Renal cortex interstitium (tissue), 11 donors: ENCODE data around the gene TMPRSS12. TPM values are rescaled to one million over a fixed set of nuclear protein-coding genes. Genes with fewer than 3 reads are reported as not detected.
"Not testable (repeated sequence)": the region's sequence is repeated elsewhere in the genome, so short reads cannot be mapped to it uniquely, and the experiment has no call there.

Experiments used
- DNase-seq, 11 donors: peaks; one replicate each; pipeline ENCODE4 v3.0.0-alpha.2; 2013; ENCODE audit warnings: low read depth in 9 of 11, low spot score in 4 of 11; ENCODE audit errors: extremely low read depth in 1 of 11
- polyA plus RNA-seq, 3 donors: library from polyadenylated mRNA; unstranded; fragments of 120-200 nt; gene quantifications; one replicate each; pipeline ENCODE4 v1.2.1, GENCODE V29; 2013; ENCODE audit not compliant: insufficient read length in 3 of 3

TMPRSS12 gene
- polyA plus RNA-seq, 3 donors, result 0.09 to 0.12 TPM; not detected in 1

GRCh38 chr12:50923361-50924130, 80.8 kb downstream of the TMPRSS12 start:
- no peak for DNase-seq

GRCh38 chr12:50924131-50924438, 81.4 kb downstream of the TMPRSS12 start:
- DNase-seq, result peak in 2 of 11 donors; percentile 33 to 39

DNA sequence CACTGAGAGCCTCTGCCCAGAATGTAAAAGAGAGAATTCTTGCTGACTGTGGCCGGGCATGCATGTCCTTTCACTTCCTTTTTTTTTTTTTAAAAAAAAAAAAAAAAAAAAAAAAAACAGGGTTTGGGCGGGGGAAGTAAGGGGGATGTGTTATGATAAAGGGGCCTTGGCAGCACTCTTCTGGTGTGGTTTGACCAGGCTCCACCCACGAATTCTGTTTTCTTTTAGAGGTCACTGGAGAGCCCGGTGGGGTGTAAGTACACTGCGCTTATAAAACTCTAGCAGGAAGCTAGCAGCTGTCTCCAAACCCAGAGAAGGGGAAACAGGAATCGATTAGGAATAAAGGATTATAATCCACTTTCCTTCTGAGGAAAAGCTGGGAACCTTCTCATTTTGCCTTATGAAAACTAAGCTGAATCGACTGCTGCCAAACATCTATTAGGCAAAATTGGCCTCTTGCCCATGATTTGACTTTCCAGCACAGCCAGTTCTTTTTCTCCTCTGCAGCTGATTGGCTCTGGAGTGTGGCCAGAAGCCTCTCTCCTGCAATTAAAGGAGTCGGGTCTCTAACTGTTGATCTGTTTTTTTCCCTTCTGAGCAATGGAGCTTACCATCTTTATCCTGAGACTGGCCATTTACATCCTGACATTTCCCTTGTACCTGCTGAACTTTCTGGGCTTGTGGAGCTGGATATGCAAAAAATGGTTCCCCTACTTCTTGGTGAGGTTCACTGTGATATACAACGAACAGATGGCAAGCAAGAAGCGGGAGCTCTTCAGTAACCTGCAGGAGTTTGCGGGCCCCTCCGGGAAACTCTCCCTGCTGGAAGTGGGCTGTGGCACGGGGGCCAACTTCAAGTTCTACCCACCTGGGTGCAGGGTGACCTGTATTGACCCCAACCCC, 82.0 kb downstream of the TMPRSS12 start:
- DNase-seq, result peak; percentile 60 to 87 (median 78)

GRCh38 chr12:50925342-50925651, 82.6 kb downstream of the TMPRSS12 start:
- DNase-seq, result no peak

GRCh38 chr12:50925920-50926319, 83.2 kb downstream of the TMPRSS12 start:
- no peak for DNase-seq

- DNase-seq, result no peak
Observed at GRCh38 chr12:50926415-50926814, 83.7 kb downstream of the TMPRSS12 start.

- not testable (repeated sequence) for DNase-seq
Observed at GRCh38 chr12:50926932-50927331, 84.2 kb downstream of the TMPRSS12 start.

- no peak for DNase-seq
Observed at GRCh38 chr12:50927356-50927755, 84.6 kb downstream of the TMPRSS12 start.

DNA sequence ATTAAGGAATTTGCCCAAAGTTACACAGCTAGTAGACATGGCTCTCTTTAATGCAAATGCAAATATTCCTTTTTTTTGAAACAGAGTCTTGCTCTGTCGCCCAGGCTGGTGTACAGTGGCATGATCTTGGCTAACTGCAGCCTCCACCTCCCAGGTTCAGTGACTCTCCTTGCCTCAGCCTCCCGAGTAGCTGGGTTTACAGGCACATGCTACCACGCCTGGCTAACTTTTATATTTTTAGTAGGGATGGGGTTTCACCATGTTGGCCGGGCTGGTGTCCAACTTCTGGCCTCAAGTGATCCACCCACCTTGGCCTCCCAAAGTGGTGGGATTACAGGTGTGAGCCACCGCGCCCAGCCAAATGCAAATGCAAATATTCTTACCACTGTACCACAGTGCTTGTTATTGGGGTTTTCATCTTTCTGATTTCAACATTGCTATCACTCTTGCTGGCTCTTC, 85.1 kb downstream of the TMPRSS12 start:
- no peak for DNase-seq

GRCh38 chr12:50928392-50928791, 85.7 kb downstream of the TMPRSS12 start:
- DNase-seq, result no peak

- DNase-seq, result no peak
Observed at GRCh38 chr12:50929831-50930230, 87.1 kb downstream of the TMPRSS12 start.

- not testable (repeated sequence) for DNase-seq
Observed at GRCh38 chr12:50930477-50930876, 87.8 kb downstream of the TMPRSS12 start.

- DNase-seq, result no peak
Observed at GRCh38 chr12:50932787-50933280, 90.1 kb downstream of the TMPRSS12 start.

GRCh38 chr12:50933459-50934124, 90.9 kb downstream of the TMPRSS12 start:
- DNase-seq, result no peak

GRCh38 chr12:50934371-50934851, 91.7 kb downstream of the TMPRSS12 start:
- DNase-seq, result no peak

- DNase-seq, result peak in 1 of 11 donors; percentile 28
Observed at GRCh38 chr12:50934981-50935807, 92.5 kb downstream of the TMPRSS12 start.

GRCh38 chr12:50936821-50937530, 94.2 kb downstream of the TMPRSS12 start:
- no peak for DNase-seq
